C4-2B (cell line): Measurements from ENCODE around the gene SPAG8.
A peak's percentile ranks its signal among the peaks of the same experiment; 100 is the strongest.

ENCODE experiments used
- H3K27ac ChIP-seq: fragments of 450-650 bp; 2 replicates; pipeline ENCODE4 v1.5.1; 2017
- CTCF ChIP-seq: fragments of 450-650 bp; conservative IDR thresholded peaks from 2 replicates; pipeline ENCODE4 v1.5.1; 2017; ENCODE audit warnings: mild to moderate bottlenecking
- ZFX ChIP-seq: fragments of 450-650 bp; IDR thresholded peaks from 2 replicates; pipeline ENCODE4 v1.6.1; 2017

Gene SPAG8

GRCh38 chr9:35844628-35845270 lies 32.7 kb upstream of the SPAG8 start:
- peak overlapping the region; percentile 71; the same call in 1 of the 2 replicates for H3K27ac ChIP-seq
- TF ChIP-seq CTCF (no peak), ZFX (no peak)

DNA sequence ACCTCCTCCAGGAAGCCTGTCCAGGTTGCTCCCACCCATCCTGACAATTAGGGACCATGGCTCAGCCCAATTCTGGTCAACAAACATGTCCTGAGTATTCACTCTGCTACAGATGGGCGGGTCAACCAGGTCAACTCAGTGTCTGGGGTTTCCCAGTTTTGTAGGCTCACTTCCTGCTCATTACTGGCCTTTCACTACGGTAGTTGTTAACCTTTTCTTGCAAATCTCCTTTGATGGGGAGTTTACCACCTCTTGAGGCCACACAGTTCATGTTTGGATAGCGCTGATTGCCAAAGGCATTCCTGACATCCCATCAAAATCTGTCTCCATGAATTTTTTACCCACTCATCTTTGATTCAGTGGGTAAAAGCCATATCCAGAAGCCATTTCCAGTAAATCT lies 30.7 kb upstream of the SPAG8 start:
- H3K27ac ChIP-seq, result peak overlapping the region; percentile 3; the same call in 1 of the 2 replicates
- TF ChIP-seq CTCF (no peak), ZFX (no peak)

GRCh38 chr9:35842020-35842745 lies 30.1 kb upstream of the SPAG8 start:
- peak overlapping the region; percentile 3; the same call in 1 of the 2 replicates for H3K27ac ChIP-seq
- TF ChIP-seq ZFX (no peak), CTCF (no peak)

GRCh38 chr9:35841645-35841900 lies 29.5 kb upstream of the SPAG8 start:
- TF ChIP-seq ZFX (no peak), CTCF (no peak)
- H3K27ac ChIP-seq, result no peak overlapping the region

DNA sequence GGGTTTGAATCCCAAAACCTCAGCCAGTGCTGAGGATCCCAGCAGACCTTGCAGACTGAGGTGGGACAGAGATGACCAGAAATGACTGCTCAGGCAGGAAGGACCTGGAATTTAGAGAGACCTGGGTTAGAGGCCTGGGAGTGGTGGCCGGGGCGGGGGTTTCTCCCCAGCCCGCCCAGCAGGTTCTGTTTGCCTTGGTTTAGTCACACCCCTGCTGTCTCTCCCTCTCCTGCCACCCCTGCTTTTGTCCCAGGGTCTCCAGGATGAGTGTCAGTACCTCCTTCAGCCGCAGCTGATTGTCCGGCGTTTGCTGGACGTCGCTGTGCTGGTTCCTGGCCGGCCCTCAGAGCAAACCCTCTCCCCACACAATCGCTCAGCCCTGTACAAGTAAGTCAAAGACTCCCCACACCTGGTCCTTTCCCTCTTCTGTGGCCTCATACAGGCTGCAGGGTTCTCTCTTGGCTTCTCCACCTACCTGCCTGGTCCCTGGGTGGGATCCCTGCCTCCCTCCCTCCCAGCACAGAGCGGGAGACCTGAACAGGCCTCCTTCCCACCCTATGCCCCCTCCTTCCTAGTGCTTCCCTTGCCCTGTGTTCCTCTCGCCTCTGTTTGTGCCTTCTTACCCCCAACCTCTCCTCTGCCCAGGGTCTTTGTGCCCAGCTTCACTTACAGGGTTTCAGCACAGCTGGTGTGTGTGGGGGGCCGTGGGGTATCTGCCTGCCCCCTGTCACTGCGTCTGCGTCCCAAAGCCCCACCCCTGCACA lies 29.0 kb upstream of the SPAG8 start:
- H3K27ac ChIP-seq, result no peak overlapping the region
- no peak for TF ChIP-seq ZFX
- no peak for TF ChIP-seq CTCF

DNA sequence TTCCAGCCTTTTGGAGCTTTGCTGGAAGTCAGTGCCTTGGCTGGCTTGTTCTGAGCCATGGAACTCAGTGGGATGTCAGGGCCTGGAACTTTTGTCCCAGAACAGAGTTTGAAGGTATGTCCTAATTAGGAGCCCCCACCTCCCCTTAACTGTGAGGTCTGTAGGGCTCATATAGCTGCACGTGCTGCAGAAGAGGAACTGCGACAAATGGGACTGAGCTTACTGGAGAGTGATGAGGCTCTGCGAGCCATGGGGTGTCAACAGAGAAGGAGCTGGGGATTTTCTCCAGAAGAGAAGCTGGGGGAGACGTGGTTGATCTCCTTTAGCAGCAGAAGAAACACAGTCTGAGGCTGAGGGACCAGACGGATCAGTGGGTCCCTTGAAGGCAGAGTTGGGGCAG lies 27.9 kb upstream of the SPAG8 start:
- H3K27ac ChIP-seq, result no peak overlapping the region

More for the DNA sequence above, 27.9 kb upstream of the SPAG8 start:
- TF ChIP-seq CTCF (no peak), ZFX (no peak)
